Measurements from ENCODE around the gene SPRR1A.

Gene SPRR1A

DNA sequence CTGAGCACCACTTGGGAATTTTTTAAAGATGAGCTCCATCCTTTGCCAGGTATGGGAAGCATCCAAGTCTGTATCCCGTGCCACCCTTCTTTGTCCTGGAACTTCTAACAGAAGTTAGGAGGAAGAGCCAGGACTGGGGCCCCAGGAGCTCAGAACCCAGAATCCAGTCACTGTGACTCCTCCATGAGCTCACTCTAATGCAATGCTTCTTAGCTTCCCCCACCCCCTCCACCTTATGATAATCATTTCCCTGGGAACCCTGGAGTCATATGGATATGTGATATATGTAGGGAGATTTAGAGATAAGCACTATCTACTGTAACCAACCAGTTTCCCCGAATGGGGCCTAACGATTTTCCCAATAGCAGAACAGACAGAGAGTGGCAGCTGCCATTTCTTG, 37.6 kb upstream of the SPRR1A start:
- Histone ChIP-seq H2BK120ac (ENCODE audit: low read depth, low read length) (no peak overlapping the region), H3K36me3 (replicated peaks in 1 of 2; ENCODE audit: control insufficient read depth in 2 of 2, insufficient read depth in 2 of 2, low read length in 2 of 2) (no peaks in the 10 kb centered on the region), H3K27me3 (ENCODE audit: control insufficient read depth in 3 of 3, insufficient read depth in 3 of 3, low read depth in 1 of 3, low read length in 3 of 3) (no peaks in the 10 kb centered on the region), H3K18ac (ENCODE audit: low read length) (no peak overlapping the region), H3K4ac (ENCODE audit: low read length) (no peak overlapping the region), H4K8ac (ENCODE audit: low read depth, low read length) (no peak overlapping the region), H3K79me1 (ENCODE audit: low read depth, low read length) (no peaks in the 10 kb centered on the region), H3K27ac (replicated peaks; ENCODE audit: low read length) (no peak overlapping the region), H3K23ac (ENCODE audit: low read depth, low read length, poor library complexity) (no peak overlapping the region), H3K4me3 (ENCODE audit: low read length in 2 of 2) (no peak overlapping the region), H3K4me1 (ENCODE audit: control insufficient read depth in 2 of 2, insufficient read depth in 1 of 2, low read depth in 1 of 2, low read length in 2 of 2) (no peaks in the 10 kb centered on the region), H3K4me2 (ENCODE audit: insufficient read depth, low read length, poor library complexity, severe bottlenecking) (no peak overlapping the region), H3K9ac (ENCODE audit: low read depth, low read length, poor library complexity) (no peak overlapping the region), H2AFZ (ENCODE audit: low read length) (no peak overlapping the region), H4K91ac (ENCODE audit: low read depth, low read length, poor library complexity) (no peak overlapping the region), H3K14ac (ENCODE audit: low read length) (no peak overlapping the region), H2AK5ac (ENCODE audit: low read depth, low read length) (no peak overlapping the region), H2BK12ac (ENCODE audit: low read length) (no peak overlapping the region), H2BK15ac (ENCODE audit: low read length) (no peak overlapping the region), H2BK5ac (ENCODE audit: low read length) (no peak overlapping the region), H3K9me3 (replicated peaks in 1 of 2; ENCODE audit: control insufficient read depth in 2 of 2, insufficient read depth in 1 of 2, low read depth in 1 of 2, low read length in 2 of 2) (no peaks in the 10 kb centered on the region)
- no peak for DNase-seq (ENCODE audit: low spot score)
- WGBS, 2 donors (ENCODE audit: extremely low coverage in 2 of 2, insufficient read length in 2 of 2, insufficient replicate concordance in 1 of 2), result no CpG with 5 or more reads among the region's 3 CpGs

DNA sequence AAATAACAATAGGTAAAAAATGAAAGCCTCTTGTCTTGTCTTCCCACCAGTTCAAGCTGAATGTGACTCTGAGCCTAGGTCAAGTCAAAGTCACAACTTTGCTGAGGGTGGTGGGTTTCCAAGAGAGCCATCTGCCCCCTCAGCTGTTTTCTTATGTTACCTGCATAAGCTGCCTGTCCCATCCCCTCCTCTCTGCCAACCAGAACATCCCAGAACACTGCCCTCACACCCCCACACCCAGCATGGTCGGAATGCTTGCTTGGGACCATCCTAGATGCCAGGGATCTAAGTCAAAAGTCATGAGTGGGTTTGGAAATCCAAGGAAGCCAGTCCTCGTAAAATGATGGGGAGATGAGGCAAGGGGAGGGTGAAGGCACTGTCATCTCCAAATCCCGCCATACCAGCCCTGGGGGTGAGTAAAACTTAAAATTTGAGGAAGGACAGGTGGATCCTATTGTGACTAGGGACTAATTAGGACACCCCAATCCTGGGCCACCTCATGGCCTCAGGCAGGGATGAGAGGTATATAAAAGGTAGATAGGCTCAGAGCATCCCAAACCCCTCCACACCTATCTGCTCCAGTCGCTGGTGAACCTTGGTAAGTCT, 37.1 kb upstream of the SPRR1A start, which contains the start of gene SPRR5:
Gene SPRR5, plus strand, starts transcription at position 556 of the 606 bp plus-strand sequence. CDS start 1,349 bp downstream, outside the sequence.
- no peak within 1 kb of the TSS for H2BK120ac ChIP-seq (ENCODE audit: low read depth, low read length)
- WGBS, 2 donors (ENCODE audit: extremely low coverage in 2 of 2, insufficient read length in 2 of 2, insufficient replicate concordance in 1 of 2), result no CpG with 5 or more reads among the region's 4 CpGs
- no peaks in the 10 kb centered on the region for H3K9me3 ChIP-seq (replicated peaks in 1 of 2; ENCODE audit: control insufficient read depth in 2 of 2, insufficient read depth in 1 of 2, low read depth in 1 of 2, low read length in 2 of 2)
- no peaks in the 10 kb centered on the region for H3K79me1 ChIP-seq (ENCODE audit: low read depth, low read length)
- H3K23ac ChIP-seq (ENCODE audit: low read depth, low read length, poor library complexity), result no peak within 1 kb of the TSS
- no peak within 1 kb of the TSS for H3K4me2 ChIP-seq (ENCODE audit: insufficient read depth, low read length, poor library complexity, severe bottlenecking)
- no peak for DNase-seq (ENCODE audit: low spot score)
- no peak within 1 kb of the TSS for H3K14ac ChIP-seq (ENCODE audit: low read length)
- H2BK15ac ChIP-seq (ENCODE audit: low read length), result no peak within 1 kb of the TSS
- H2BK12ac ChIP-seq (ENCODE audit: low read length), result no peak within 1 kb of the TSS
- no peak within 1 kb of the TSS for H4K91ac ChIP-seq (ENCODE audit: low read depth, low read length, poor library complexity)
- H2BK5ac ChIP-seq (ENCODE audit: low read length), result no peak within 1 kb of the TSS
- no peak within 1 kb of the TSS for H3K18ac ChIP-seq (ENCODE audit: low read length)
- H3K9ac ChIP-seq (ENCODE audit: low read depth, low read length, poor library complexity), result no peak within 1 kb of the TSS
- H3K36me3 ChIP-seq (replicated peaks in 1 of 2; ENCODE audit: control insufficient read depth in 2 of 2, insufficient read depth in 2 of 2, low read length in 2 of 2), result no peaks in the 10 kb centered on the region
- H3K27me3 ChIP-seq (ENCODE audit: control insufficient read depth in 3 of 3, insufficient read depth in 3 of 3, low read depth in 1 of 3, low read length in 3 of 3), result no peaks in the 10 kb centered on the region
- H3K4me1 ChIP-seq (ENCODE audit: control insufficient read depth in 2 of 2, insufficient read depth in 1 of 2, low read depth in 1 of 2, low read length in 2 of 2), result no peaks in the 10 kb centered on the region
- no peak within 1 kb of the TSS for H3K4me3 ChIP-seq (ENCODE audit: low read length in 2 of 2)
- H2AK5ac ChIP-seq (ENCODE audit: low read depth, low read length), result no peak within 1 kb of the TSS
- H4K8ac ChIP-seq (ENCODE audit: low read depth, low read length), result no peak within 1 kb of the TSS
- H3K4ac ChIP-seq (ENCODE audit: low read length), result no peak within 1 kb of the TSS
- H2AFZ ChIP-seq (ENCODE audit: low read length), result no peak within 1 kb of the TSS
- H3K27ac ChIP-seq (replicated peaks; ENCODE audit: low read length), result no peak within 1 kb of the TSS

DNA sequence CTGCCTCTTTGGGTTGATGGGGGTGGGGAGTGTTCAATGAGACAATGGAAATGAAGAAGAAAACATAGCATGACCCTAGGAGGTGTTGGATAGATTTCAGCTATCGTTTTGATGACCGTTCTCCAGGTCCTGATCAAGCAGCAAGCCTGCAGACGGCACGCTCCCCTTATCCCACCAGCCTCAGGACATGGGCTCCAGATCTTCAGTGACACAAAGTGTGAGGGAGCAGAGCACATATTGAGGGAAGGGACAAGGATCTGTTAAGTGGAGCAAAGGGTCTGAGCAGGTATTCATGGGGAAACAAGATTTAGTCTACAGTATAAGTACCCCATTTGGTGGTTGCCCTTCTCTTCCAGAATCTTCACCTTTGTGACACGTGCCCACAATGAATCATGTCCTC, 32.2 kb upstream of the SPRR1A start:
- H4K91ac ChIP-seq (ENCODE audit: low read depth, low read length, poor library complexity), result no peak overlapping the region
- no peaks in the 10 kb centered on the region for H3K79me1 ChIP-seq (ENCODE audit: low read depth, low read length)
- H3K36me3 ChIP-seq (replicated peaks in 1 of 2; ENCODE audit: control insufficient read depth in 2 of 2, insufficient read depth in 2 of 2, low read length in 2 of 2), result no peaks in the 10 kb centered on the region
- no peak overlapping the region for H3K14ac ChIP-seq (ENCODE audit: low read length)
- H3K27ac ChIP-seq (replicated peaks; ENCODE audit: low read length), result no peak overlapping the region
- no peak overlapping the region for H2AFZ ChIP-seq (ENCODE audit: low read length)
- H2AK5ac ChIP-seq (ENCODE audit: low read depth, low read length), result no peak overlapping the region
- H2BK15ac ChIP-seq (ENCODE audit: low read length), result no peak overlapping the region
- no peak overlapping the region for H3K4me3 ChIP-seq (ENCODE audit: low read length in 2 of 2)
- WGBS, 2 donors (ENCODE audit: extremely low coverage in 2 of 2, insufficient read length in 2 of 2, insufficient replicate concordance in 1 of 2), result no CpG with 5 or more reads among the region's 5 CpGs
- no peak overlapping the region for H3K9ac ChIP-seq (ENCODE audit: low read depth, low read length, poor library complexity)
- H3K23ac ChIP-seq (ENCODE audit: low read depth, low read length, poor library complexity), result no peak overlapping the region
- H3K4me1 ChIP-seq (ENCODE audit: control insufficient read depth in 2 of 2, insufficient read depth in 1 of 2, low read depth in 1 of 2, low read length in 2 of 2), result no peaks in the 10 kb centered on the region
- H3K4ac ChIP-seq (ENCODE audit: low read length), result no peak overlapping the region
- H2BK12ac ChIP-seq (ENCODE audit: low read length), result no peak overlapping the region
- peaks cover 0 to 1% of the 10 kb centered on the region in 2 donors for H3K9me3 ChIP-seq (replicated peaks in 1 of 2; ENCODE audit: control insufficient read depth in 2 of 2, insufficient read depth in 1 of 2, low read depth in 1 of 2, low read length in 2 of 2)
- no peak overlapping the region for H2BK5ac ChIP-seq (ENCODE audit: low read length)
- no peak overlapping the region for H2BK120ac ChIP-seq (ENCODE audit: low read depth, low read length)
- H4K8ac ChIP-seq (ENCODE audit: low read depth, low read length), result no peak overlapping the region
- no peak for DNase-seq (ENCODE audit: low spot score)
- H3K18ac ChIP-seq (ENCODE audit: low read length), result no peak overlapping the region
- H3K4me2 ChIP-seq (ENCODE audit: insufficient read depth, low read length, poor library complexity, severe bottlenecking), result no peak overlapping the region
- no peaks in the 10 kb centered on the region for H3K27me3 ChIP-seq (ENCODE audit: control insufficient read depth in 3 of 3, insufficient read depth in 3 of 3, low read depth in 1 of 3, low read length in 3 of 3)

DNA sequence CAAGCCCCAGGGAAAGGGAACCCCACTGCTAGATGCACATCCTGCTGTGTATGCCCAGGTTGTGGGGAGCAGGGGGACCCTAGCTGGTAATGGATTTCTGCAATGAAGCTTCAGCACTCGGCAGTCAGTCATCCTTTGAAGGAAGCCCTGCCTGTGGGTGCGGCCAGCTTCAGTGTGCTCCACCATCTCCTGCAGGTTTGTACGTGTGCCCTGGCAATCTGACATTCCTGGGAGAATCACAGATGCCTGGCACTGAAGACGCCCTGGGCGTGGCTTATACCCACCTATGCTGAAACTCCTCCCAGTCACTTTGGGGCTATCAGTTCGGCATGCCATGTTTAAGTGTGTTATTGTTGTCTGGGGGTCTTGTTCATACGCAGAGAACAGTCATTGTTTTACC, 30.1 kb upstream of the SPRR1A start:
- Histone ChIP-seq H3K27me3 (ENCODE audit: control insufficient read depth in 3 of 3, insufficient read depth in 3 of 3, low read depth in 1 of 3, low read length in 3 of 3) (no peaks in the 10 kb centered on the region), H3K4ac (ENCODE audit: low read length) (no peak overlapping the region), H3K4me1 (ENCODE audit: control insufficient read depth in 2 of 2, insufficient read depth in 1 of 2, low read depth in 1 of 2, low read length in 2 of 2) (no peaks in the 10 kb centered on the region), H2BK5ac (ENCODE audit: low read length) (no peak overlapping the region), H3K79me1 (ENCODE audit: low read depth, low read length) (no peaks in the 10 kb centered on the region), H3K9me3 (replicated peaks in 1 of 2; ENCODE audit: control insufficient read depth in 2 of 2, insufficient read depth in 1 of 2, low read depth in 1 of 2, low read length in 2 of 2) (peaks cover 0 to 1% of the 10 kb centered on the region in 2 donors), H4K8ac (ENCODE audit: low read depth, low read length) (no peak overlapping the region), H2BK120ac (ENCODE audit: low read depth, low read length) (no peak overlapping the region), H3K36me3 (replicated peaks in 1 of 2; ENCODE audit: control insufficient read depth in 2 of 2, insufficient read depth in 2 of 2, low read length in 2 of 2) (no peaks in the 10 kb centered on the region), H3K14ac (ENCODE audit: low read length) (no peak overlapping the region), H2AK5ac (ENCODE audit: low read depth, low read length) (no peak overlapping the region), H3K4me2 (ENCODE audit: insufficient read depth, low read length, poor library complexity, severe bottlenecking) (no peak overlapping the region), H2BK15ac (ENCODE audit: low read length) (no peak overlapping the region), H4K91ac (ENCODE audit: low read depth, low read length, poor library complexity) (no peak overlapping the region), H2BK12ac (ENCODE audit: low read length) (no peak overlapping the region), H3K9ac (ENCODE audit: low read depth, low read length, poor library complexity) (no peak overlapping the region), H3K18ac (ENCODE audit: low read length) (no peak overlapping the region), H3K4me3 (ENCODE audit: low read length in 2 of 2) (no peak overlapping the region), H3K23ac (ENCODE audit: low read depth, low read length, poor library complexity) (no peak overlapping the region), H3K27ac (replicated peaks; ENCODE audit: low read length) (no peak overlapping the region), H2AFZ (ENCODE audit: low read length) (no peak overlapping the region)
- DNase-seq (ENCODE audit: low spot score), result no peak
- WGBS, 2 donors (ENCODE audit: extremely low coverage in 2 of 2, insufficient read length in 2 of 2, insufficient replicate concordance in 1 of 2), result no CpG with 5 or more reads among the region's 7 CpGs
